Colonic mucosa (tissue), 4 donors: ENCODE results near the gene RCOR1. TPM values are rescaled to one million over a fixed set of nuclear protein-coding genes. Genes with fewer than 3 reads are reported as not detected.
"Not testable (repeated sequence)": the region's sequence is repeated elsewhere in the genome, so short reads cannot be mapped to it uniquely, and the experiment has no call there.

Experiments used
- DNase-seq: peaks from one replicate; pipeline ENCODE4 v3.0.0-alpha.2; 2020
- H3K27ac ChIP-seq: fragments of 200-600 bp; one replicate; pipeline ENCODE4 v1.8.0; 2021
- H3K27me3 ChIP-seq: fragments of 200-600 bp; one replicate; pipeline ENCODE4 v1.8.0; 2021
- H3K36me3 ChIP-seq: fragments of 200-600 bp; one replicate; pipeline ENCODE4 v1.8.0; 2021
- H3K4me1 ChIP-seq: fragments of 200-600 bp; one replicate; pipeline ENCODE4 v1.8.0; 2021; ENCODE audit warnings: mild to moderate bottlenecking
- H3K4me3 ChIP-seq: fragments of 200-600 bp; one replicate; pipeline ENCODE4 v1.8.0; 2021
- H3K9ac ChIP-seq, 2 donors: one replicate each; pipeline ENCODE4 v1.7.0; 2013; ENCODE audit warnings: control low read depth in 2 of 2, low read depth in 2 of 2, low read length in 2 of 2
- H3K9me3 ChIP-seq: fragments of 200-600 bp; one replicate; pipeline ENCODE4 v1.8.0; 2021
- CTCF ChIP-seq: fragments of 200-600 bp; IDR thresholded peaks from one replicate; pipeline ENCODE4 v1.8.0; 2022; ENCODE audit warnings: antibody characterized with exemption, mild to moderate bottlenecking
- intact Hi-C: fragments of 100-400 bp; cut with DNase I; formaldehyde crosslinking; loops from one replicate; pipeline ENCODE4 v1.14.1; 2022
- total RNA-seq, 2 donors: library from RNA; stranded (reverse); fragmentation: NEBNext Ultra II Directional in 1 of 2; extraction: Animal tissue kit (Norgen Biotek cat#: 25700) in 1 of 2; gene quantifications; one replicate each; pipeline ENCODE4 v1.2.1, GENCODE V29; 2021
- donor health status: healthy.
- donor health status: DM: no; HTN: no; CAD: no.
- donor health status: DM: no; HTN: no; CAD: no.

Gene RCOR1
- total RNA-seq, 2 donors from 2014 or later: 30.0 to 43.2 TPM

DNA sequence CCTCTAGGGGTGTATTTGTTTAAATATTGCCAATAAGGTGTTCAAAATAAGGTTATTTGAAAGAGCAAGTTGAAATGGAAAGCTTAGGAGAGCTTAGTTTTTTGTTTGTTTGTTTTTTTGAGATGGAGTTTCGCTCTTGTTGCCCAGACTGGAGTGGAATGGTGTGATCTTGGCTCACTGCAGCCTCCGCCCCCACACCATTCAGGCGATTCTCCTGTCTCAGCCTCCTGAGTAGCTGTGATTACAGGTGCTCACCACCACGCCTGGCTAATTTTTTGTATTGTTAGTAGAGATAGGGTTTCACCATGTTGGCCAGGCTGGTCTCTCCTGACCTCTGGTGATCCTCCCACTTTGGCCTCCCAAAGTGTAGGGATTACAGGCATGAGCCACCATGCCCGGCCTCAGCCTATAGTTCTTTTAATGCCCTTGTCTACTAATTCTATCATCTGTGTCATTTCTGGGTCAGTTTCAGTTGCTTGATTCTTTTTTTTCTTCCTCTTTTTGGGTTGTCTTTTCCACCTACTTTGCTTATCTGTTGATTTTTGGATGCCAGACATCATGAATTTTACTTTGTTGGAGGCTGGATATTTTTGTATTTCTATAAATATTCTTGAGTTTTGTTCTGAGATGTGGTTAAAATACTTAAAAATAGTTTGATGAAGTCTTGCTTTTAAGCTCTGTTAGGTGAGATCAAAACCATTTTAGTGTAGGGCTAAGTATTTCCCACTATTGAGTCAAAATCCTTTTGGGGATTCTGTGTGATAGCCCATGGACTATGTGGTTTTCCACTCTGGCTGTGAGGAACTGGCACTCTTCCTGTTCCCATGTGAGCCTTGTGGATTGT, 18.7 kb downstream of the RCOR1 start:
- Histone ChIP-seq H3K4me1 (no peaks in the 10 kb centered on the region), H3K9me3 (no peaks in the 10 kb centered on the region), H3K4me3 (no peak overlapping the region), H3K27ac (no peak overlapping the region), H3K36me3 (no peaks in the 10 kb centered on the region), H3K27me3 (no peaks in the 10 kb centered on the region), H3K9ac (no peak overlapping the region)
- TF ChIP-seq CTCF: no peak
- DNase-seq: no peak
- intact Hi-C loops: no loop called here

- no peaks in the 10 kb centered on the region for H3K27me3 ChIP-seq
- no peaks in the 10 kb centered on the region for H3K9me3 ChIP-seq
- H3K9ac ChIP-seq: no peak overlapping the region
- no peaks in the 10 kb centered on the region for H3K4me1 ChIP-seq
- intact Hi-C loops: no loop called here
- TF ChIP-seq CTCF: no peak
- no peak overlapping the region for H3K4me3 ChIP-seq
- no peak for DNase-seq
- no peaks in the 10 kb centered on the region for H3K36me3 ChIP-seq
- H3K27ac ChIP-seq: no peak overlapping the region
These were observed 23.9 kb downstream of the RCOR1 start for GRCh38 chr14:102616318-102616717.

DNA sequence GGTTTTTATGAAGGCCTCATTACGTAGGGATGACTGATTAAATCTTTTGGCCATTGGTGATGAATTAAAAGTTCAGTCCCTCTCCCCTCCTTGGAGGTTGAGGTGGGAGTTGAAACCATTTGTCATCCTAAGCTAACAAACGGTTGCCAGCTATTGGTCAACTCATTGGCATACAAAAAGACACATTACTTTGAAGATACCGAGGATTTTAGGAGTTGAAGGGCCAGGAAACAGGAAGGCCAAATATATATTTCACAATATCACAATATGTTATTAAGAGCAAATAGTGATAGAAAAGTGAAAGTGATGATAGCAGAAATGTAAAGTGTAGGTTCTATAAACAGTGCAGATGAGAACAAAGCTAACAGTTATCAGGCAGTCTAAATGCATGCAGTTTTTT, 24.4 kb downstream of the RCOR1 start:
- intact Hi-C loops: no loop called here
- H3K27ac ChIP-seq: no peak overlapping the region
- H3K36me3 ChIP-seq: no peaks in the 10 kb centered on the region
- DNase-seq: no peak
- H3K4me1 ChIP-seq: no peaks in the 10 kb centered on the region
- no peak overlapping the region for H3K4me3 ChIP-seq
- no peaks in the 10 kb centered on the region for H3K27me3 ChIP-seq
- no peaks in the 10 kb centered on the region for H3K9me3 ChIP-seq
- TF ChIP-seq CTCF: no peak
- no peak overlapping the region for H3K9ac ChIP-seq

DNA sequence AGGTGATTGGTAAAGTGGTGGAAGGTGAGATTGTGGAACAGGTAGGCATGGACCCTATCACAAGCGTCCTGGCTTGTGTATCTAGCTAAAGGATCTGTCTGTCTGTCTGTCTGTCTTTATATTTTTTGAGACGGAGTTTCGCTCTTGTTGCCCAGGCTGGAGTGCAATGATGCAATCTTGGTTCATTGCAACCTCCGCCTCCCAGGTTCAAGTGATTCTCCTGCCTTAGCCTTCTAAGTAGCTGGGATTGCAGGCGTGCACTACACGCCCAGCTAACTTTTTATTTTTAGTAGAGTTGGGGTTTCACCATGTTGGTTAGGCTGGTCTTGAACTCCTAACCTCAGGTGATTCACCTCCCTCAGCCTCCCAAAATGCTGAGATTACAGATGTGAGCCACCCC, 26.6 kb downstream of the RCOR1 start:
- intact Hi-C loops, H3K4me1 ChIP-seq, H3K9ac ChIP-seq, H3K27me3 ChIP-seq, H3K9me3 ChIP-seq, H3K4me3 ChIP-seq, DNase-seq, H3K27ac ChIP-seq, H3K36me3 ChIP-seq: not testable (repeated sequence)

- TF ChIP-seq CTCF: no peak
- Histone ChIP-seq H3K27me3 (no peaks in the 10 kb centered on the region), H3K4me1 (no peaks in the 10 kb centered on the region), H3K4me3 (no peak overlapping the region), H3K9ac (no peak overlapping the region), H3K27ac (no peak overlapping the region), H3K9me3 (no peaks in the 10 kb centered on the region), H3K36me3 (no peaks in the 10 kb centered on the region)
- DNase-seq: no peak
- intact Hi-C loops: no loop called here
These were observed 28.0 kb downstream of the RCOR1 start for GRCh38 chr14:102620413-102620812.

GRCh38 chr14:102622262-102622885, 29.9 kb downstream of the RCOR1 start:
- Histone ChIP-seq H3K4me3 (no peak overlapping the region), H3K27me3 (no peaks in the 10 kb centered on the region), H3K9ac (no peak overlapping the region), H3K4me1 (no peaks in the 10 kb centered on the region), H3K36me3 (no peaks in the 10 kb centered on the region), H3K27ac (no peak overlapping the region), H3K9me3 (no peaks in the 10 kb centered on the region)
- intact Hi-C loops: no loop called here
- TF ChIP-seq CTCF: no peak
- no peak for DNase-seq
